HepG2 (cell line): ENCODE measurements around the gene FGA. TPM values are rescaled to one million over a fixed set of nuclear protein-coding genes. Genes with fewer than 3 reads are reported as not detected.

Source experiments
- ERF ChIP-seq: IDR thresholded peaks from 2 replicates; pipeline ENCODE4 v1.6.1; 2018; ENCODE audit warnings: missing biosample characterization, missing genetic modification reagents
- LBX2 ChIP-seq: sonication (generic); formaldehyde crosslinking; IDR thresholded peaks from 2 replicates; pipeline ENCODE4 v1.5.0; 2020; ENCODE audit warnings: missing genetic modification reagents, mild to moderate bottlenecking, borderline replicate concordance
- MED13 ChIP-seq: sonication (generic); formaldehyde crosslinking; IDR thresholded peaks from 2 replicates; pipeline ENCODE4 v1.5.0; 2020; ENCODE audit warnings: missing genetic modification reagents
- MIER3 ChIP-seq: IDR thresholded peaks from 2 replicates; pipeline ENCODE4 v1.6.1; 2016; ENCODE audit warnings: missing compliant biosample characterization, borderline replicate concordance
- MYC ChIP-seq: sonication (generic); formaldehyde crosslinking; IDR thresholded peaks from 2 replicates; pipeline ENCODE4 v1.9.0; 2021; ENCODE audit warnings: missing genetic modification reagents, borderline replicate concordance
- POLR2AphosphoS5 ChIP-seq: IDR thresholded peaks from 2 replicates; pipeline ENCODE4 v1.6.1; 2012; ENCODE audit warnings: low read depth, low read length
- RBFOX2 ChIP-seq: fragments of 200-400 bp; formaldehyde crosslinking; IDR thresholded peaks from 2 replicates; pipeline ENCODE4 v1.6.1; 2017; ENCODE audit warnings: low read depth, mild to moderate bottlenecking, low read length
- SMC3 ChIP-seq: IDR thresholded peaks from 2 replicates; pipeline ENCODE4 v1.6.1; 2011; ENCODE audit warnings: low read length, improper control_type of control experiment
- TAF1 ChIP-seq: sonication (generic); formaldehyde crosslinking; IDR thresholded peaks from 2 replicates; pipeline ENCODE4 v1.4.0; 2020; ENCODE audit warnings: missing genetic modification reagents
- TBL1XR1 ChIP-seq: fragments of 150-350 bp; IDR thresholded peaks from 2 replicates; pipeline ENCODE4 v1.6.1; 2014; ENCODE audit warnings: borderline replicate concordance, low read length; ENCODE audit not compliant: partially characterized antibody
- ZFX ChIP-seq: sonication (generic); formaldehyde crosslinking; IDR thresholded peaks from 2 replicates; pipeline ENCODE4 v1.4.0; 2020; ENCODE audit warnings: mild to moderate bottlenecking, low read depth, missing genetic modification reagents, moderate library complexity
- ZNF543 ChIP-seq: sonication (generic); formaldehyde crosslinking; IDR thresholded peaks from 2 replicates; pipeline ENCODE4 v1.4.0; 2020; ENCODE audit warnings: mild to moderate bottlenecking, missing genetic modification reagents
- ZNF687 ChIP-seq: sonication (generic); formaldehyde crosslinking; IDR thresholded peaks from 2 replicates; pipeline ENCODE4 v1.5.1; 2020; ENCODE audit warnings: mild to moderate bottlenecking, missing genetic modification reagents, moderate library complexity
- ZNF747 ChIP-seq: sonication (generic); formaldehyde crosslinking; IDR thresholded peaks from 2 replicates; pipeline ENCODE4 v1.8.1; 2023; ENCODE audit warnings: missing genetic modification reagents, mild to moderate bottlenecking, borderline replicate concordance
- ZNF770 ChIP-seq: sonication (generic); formaldehyde crosslinking; IDR thresholded peaks from 2 replicates; pipeline ENCODE4 v1.5.0; 2020; ENCODE audit warnings: mild to moderate bottlenecking, missing genetic modification reagents
- ZNF772 ChIP-seq: sonication (generic); formaldehyde crosslinking; IDR thresholded peaks from 2 replicates; pipeline ENCODE4 v1.5.0; 2020; ENCODE audit warnings: mild to moderate bottlenecking, missing genetic modification reagents
- polyA plus RNA-seq, 8 experiments: library from polyadenylated mRNA; depleted of rRNA in 3 of 8; stranded (reverse) in 7 of 8; unstranded in 1 of 8; fragments of >200 nt; fragmentation: Illumina TruSeq in 4 of 8; extraction: Trizol in 4 of 8; gene quantifications; 2 replicates each; pipeline versions ENCODE4 v1.2.1 to v1.2.3, GENCODE V29; 2011 to 2016; ENCODE audit warnings: low read depth in 4 of 8, missing spikeins in 1 of 8, mixed read lengths in 1 of 8; ENCODE audit not compliant: insufficient read depth in 1 of 8
- total RNA-seq, 5 experiments: library from RNA; depleted of rRNA; stranded (reverse); fragments of >200 nt; fragmentation: Illumina TruSeq; extraction: Trizol; gene quantifications; 2 replicates each; pipeline ENCODE4 v1.2.3, GENCODE V29; 2016; ENCODE audit warnings: low read depth in 1 of 5
- TF ChIP-seq, protein P1 (sequence below): sonication (generic); formaldehyde crosslinking; IDR thresholded peaks from 2 replicates; pipeline ENCODE4 v1.8.1; 2022; ENCODE audit warnings: mild to moderate bottlenecking, missing genetic modification reagents
- TF ChIP-seq, protein P2 (sequence below): sonication (generic); formaldehyde crosslinking; IDR thresholded peaks from 2 replicates; pipeline ENCODE4 v1.5.1; 2020; ENCODE audit warnings: missing genetic modification reagents, mild to moderate bottlenecking, borderline replicate concordance

Gene FGA
- total and polyA plus RNA-seq, 2 of the 13 experiments (the other 11 are each of a cell fraction or from before 2014, with no cell fraction given) = 640 to 1,523 TPM

GRCh38 chr4:154612472-154613414, 22.2 kb upstream of the FGA start, which contains the start of gene FGG (continued):
- TF ChIP-seq POLR2AphosphoS5 = peak; percentile 98
- TF ChIP-seq ZNF543 (CRISPR knock-in tag) = peak; percentile 66; the same call in 1 of the 2 replicates
- TF ChIP-seq ERF = 0 out of 2 replicates have a peak, but pooled peaks have one; percentile 17
- no peak for TF ChIP-seq MYC
- peak; percentile 16 for TF ChIP-seq SMC3
- TF ChIP-seq ZNF747 = peak; percentile 79; the same call in 1 of the 2 replicates
- TF ChIP-seq LBX2 = no peak
- TF ChIP-seq MED13 = peak; percentile 91
- TF ChIP-seq ZNF687 (CRISPR knock-in tag) = peak; percentile 10; the same call in 1 of the 2 replicates
- peak; percentile 60; the same call in 1 of the 2 replicates for TF ChIP-seq RBFOX2
- peak; percentile 43; the same call in 1 of the 2 replicates for TF ChIP-seq ZFX (CRISPR knock-in tag)
- TF ChIP-seq ZNF772 = 0 out of 2 replicates have a peak, but pooled peaks have one; percentile 40
- TF ChIP-seq, protein P1, sequence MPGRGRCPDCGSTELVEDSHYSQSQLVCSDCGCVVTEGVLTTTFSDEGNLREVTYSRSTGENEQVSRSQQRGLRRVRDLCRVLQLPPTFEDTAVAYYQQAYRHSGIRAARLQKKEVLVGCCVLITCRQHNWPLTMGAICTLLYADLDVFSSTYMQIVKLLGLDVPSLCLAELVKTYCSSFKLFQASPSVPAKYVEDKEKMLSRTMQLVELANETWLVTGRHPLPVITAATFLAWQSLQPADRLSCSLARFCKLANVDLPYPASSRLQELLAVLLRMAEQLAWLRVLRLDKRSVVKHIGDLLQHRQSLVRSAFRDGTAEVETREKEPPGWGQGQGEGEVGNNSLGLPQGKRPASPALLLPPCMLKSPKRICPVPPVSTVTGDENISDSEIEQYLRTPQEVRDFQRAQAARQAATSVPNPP (CRISPR knock-in tag) = no peak
- 0 out of 2 replicates have a peak, but pooled peaks have one; percentile 46 for TF ChIP-seq ZNF770 (CRISPR knock-in tag)
- TF ChIP-seq, protein P2, sequence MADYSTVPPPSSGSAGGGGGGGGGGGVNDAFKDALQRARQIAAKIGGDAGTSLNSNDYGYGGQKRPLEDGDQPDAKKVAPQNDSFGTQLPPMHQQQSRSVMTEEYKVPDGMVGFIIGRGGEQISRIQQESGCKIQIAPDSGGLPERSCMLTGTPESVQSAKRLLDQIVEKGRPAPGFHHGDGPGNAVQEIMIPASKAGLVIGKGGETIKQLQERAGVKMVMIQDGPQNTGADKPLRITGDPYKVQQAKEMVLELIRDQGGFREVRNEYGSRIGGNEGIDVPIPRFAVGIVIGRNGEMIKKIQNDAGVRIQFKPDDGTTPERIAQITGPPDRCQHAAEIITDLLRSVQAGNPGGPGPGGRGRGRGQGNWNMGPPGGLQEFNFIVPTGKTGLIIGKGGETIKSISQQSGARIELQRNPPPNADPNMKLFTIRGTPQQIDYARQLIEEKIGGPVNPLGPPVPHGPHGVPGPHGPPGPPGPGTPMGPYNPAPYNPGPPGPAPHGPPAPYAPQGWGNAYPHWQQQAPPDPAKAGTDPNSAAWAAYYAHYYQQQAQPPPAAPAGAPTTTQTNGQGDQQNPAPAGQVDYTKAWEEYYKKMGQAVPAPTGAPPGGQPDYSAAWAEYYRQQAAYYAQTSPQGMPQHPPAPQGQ (CRISPR knock-in tag) = 0 out of 2 replicates have a peak, but pooled peaks have one; percentile 36
- peak; percentile 8 for TF ChIP-seq TBL1XR1
- TF ChIP-seq MIER3 (CRISPR knock-in tag) = peak; percentile 47; the same call in 1 of the 2 replicates
- TF ChIP-seq TAF1 (CRISPR knock-in tag) = peak; percentile 83
